GM12801 (cell line): ENCODE data around the gene MDH2.

Experiments
- TF ChIP-seq, protein P1 (sequence below): IDR thresholded peaks from one replicate; pipeline ENCODE4 v1.5.1; 2011; ENCODE audit warnings: control low read depth; ENCODE audit not compliant: insufficient read length; ENCODE audit errors: extremely low read depth

Gene MDH2

GRCh38 chr7:76071316-76072242, 23.7 kb downstream of the MDH2 start:
- TF ChIP-seq, protein P1, sequence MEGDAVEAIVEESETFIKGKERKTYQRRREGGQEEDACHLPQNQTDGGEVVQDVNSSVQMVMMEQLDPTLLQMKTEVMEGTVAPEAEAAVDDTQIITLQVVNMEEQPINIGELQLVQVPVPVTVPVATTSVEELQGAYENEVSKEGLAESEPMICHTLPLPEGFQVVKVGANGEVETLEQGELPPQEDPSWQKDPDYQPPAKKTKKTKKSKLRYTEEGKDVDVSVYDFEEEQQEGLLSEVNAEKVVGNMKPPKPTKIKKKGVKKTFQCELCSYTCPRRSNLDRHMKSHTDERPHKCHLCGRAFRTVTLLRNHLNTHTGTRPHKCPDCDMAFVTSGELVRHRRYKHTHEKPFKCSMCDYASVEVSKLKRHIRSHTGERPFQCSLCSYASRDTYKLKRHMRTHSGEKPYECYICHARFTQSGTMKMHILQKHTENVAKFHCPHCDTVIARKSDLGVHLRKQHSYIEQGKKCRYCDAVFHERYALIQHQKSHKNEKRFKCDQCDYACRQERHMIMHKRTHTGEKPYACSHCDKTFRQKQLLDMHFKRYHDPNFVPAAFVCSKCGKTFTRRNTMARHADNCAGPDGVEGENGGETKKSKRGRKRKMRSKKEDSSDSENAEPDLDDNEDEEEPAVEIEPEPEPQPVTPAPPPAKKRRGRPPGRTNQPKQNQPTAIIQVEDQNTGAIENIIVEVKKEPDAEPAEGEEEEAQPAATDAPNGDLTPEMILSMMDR = no peak

GRCh38 chr7:76072243-76073148, 24.6 kb downstream of the MDH2 start:
- TF ChIP-seq, protein P1 = no peak

DNA sequence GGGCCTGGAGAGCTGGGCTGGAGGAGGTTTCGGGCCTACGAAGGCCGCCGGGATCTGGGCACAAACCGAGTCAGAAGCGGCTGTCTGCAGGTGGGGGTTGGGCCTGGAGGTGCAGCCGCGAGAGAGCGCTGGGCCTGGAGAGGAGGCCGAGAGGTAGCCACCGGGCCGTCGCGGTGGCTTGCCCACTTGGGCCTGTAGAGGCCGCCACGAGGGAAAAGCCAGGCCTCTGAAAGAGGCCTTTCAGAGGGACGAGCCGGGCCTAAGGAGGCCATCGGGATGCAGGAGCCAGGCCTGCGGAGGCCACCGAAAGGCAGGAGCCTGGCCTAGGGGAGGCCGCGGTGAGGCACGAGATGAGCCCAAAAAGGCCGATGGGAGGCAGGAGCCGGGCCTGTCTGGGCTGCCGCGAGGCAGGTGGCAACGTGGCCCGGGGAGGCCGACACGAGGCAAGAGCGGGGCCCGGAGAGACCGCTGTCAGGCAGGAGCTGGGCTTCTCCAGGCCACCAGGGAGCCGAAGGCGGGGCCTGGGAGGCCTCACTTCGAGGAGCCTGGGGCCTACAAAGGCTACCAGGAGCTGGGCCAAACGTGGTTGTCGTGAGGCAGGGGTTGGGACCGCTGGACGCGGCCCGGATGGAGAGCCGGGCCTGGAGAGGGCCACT, 25.6 kb downstream of the MDH2 start:
- TF ChIP-seq, protein P1 = no peak

- TF ChIP-seq, protein P1 = no peak
Observed at GRCh38 chr7:76074306-76074971, 26.5 kb downstream of the MDH2 start.

- TF ChIP-seq, protein P1 = no peak
Observed at GRCh38 chr7:76074972-76075370, 27.1 kb downstream of the MDH2 start.

DNA sequence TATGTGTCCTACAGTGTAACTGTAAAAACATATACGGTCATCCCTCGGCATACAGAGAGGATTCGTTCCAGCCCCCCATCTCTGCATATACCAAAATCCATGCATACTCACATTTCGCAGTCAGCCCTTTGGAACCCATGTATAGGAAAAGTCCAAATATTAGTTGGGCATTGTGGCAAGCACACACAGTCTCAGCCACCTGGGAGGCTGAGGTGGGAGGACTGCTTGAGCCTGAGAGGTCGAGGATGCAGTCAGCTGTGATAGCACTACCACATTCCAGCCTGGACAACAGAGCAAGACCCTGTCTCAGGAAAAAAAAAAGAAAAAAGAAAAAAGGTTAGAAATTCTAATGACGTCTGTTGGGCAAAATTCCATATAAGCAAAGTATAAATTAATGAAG, 29.1 kb downstream of the MDH2 start:
- TF ChIP-seq, protein P1 = no peak

GRCh38 chr7:76077435-76077834, 29.5 kb downstream of the MDH2 start:
- TF ChIP-seq, protein P1 = no peak
